Measurements from ENCODE around the gene MBNL2. TPM values are rescaled to one million over a fixed set of nuclear protein-coding genes. Genes with fewer than 3 reads are reported as not detected.

MBNL2 gene
- total RNA-seq, 4 donors from 2014 or later: 92.8 to 132 (median 101) TPM

- intact Hi-C loops (cut with DNase I): no loop called here
- H3K27ac ChIP-seq (replicated peaks in 1 of 4): peak overlapping the region; percentile 45 to 76 (median 65)
- H3K36me3 ChIP-seq: no peaks in the 10 kb centered on the region
- peaks cover 75 to 96% (median 81%) of the 10 kb centered on the region in 4 donors for H3K4me1 ChIP-seq
- 68% methylated on average over 2 of the region's 2 CpGs for WGBS
- H3K4me3 ChIP-seq: no peak overlapping the region
- H3K9me3 ChIP-seq: no peaks in the 10 kb centered on the region
- no peak for DNase-seq (ENCODE audit: extremely low spot score)
- no peak for TF ChIP-seq POLR2A (IDR thresholded peaks at IDR 0.05; ENCODE audit: low read depth)
- TF ChIP-seq POLR2AphosphoS5 (IDR thresholded peaks at IDR 0.05): no peak
- no peak for TF ChIP-seq EP300 (IDR thresholded peaks at IDR 0.05)
- TF ChIP-seq CTCF (IDR thresholded peaks at IDR 0.05): no peak
- H3K27me3 ChIP-seq: no peaks in the 10 kb centered on the region
These were observed 32.7 kb downstream of the MBNL2 start for GRCh38 chr13:97254816-97255215.

- H3K36me3 ChIP-seq: no peaks in the 10 kb centered on the region
- H3K4me3 ChIP-seq: no peak overlapping the region
- no peaks in the 10 kb centered on the region for H3K27me3 ChIP-seq
- no peak for DNase-seq (ENCODE audit: extremely low spot score)
- WGBS: 35% methylated on average over 3 of the region's 3 CpGs
- no peaks in the 10 kb centered on the region for H3K9me3 ChIP-seq
- H3K27ac ChIP-seq (replicated peaks in 1 of 4): peak overlapping the region; percentile 56 to 76 (median 65)
- intact Hi-C loops (cut with DNase I): no loop called here
- peaks cover 77 to 96% (median 81%) of the 10 kb centered on the region in 4 donors for H3K4me1 ChIP-seq
- TF ChIP-seq POLR2AphosphoS5 (IDR thresholded peaks at IDR 0.05) (no peak), POLR2A (IDR thresholded peaks at IDR 0.05; ENCODE audit: low read depth) (no peak), CTCF (IDR thresholded peaks at IDR 0.05) (no peak), EP300 (IDR thresholded peaks at IDR 0.05) (no peak)
These were observed 33.4 kb downstream of the MBNL2 start for GRCh38 chr13:97255515-97256021.

- intact Hi-C loops (cut with DNase I): no loop called here
- no peak overlapping the region for H3K4me3 ChIP-seq
- TF ChIP-seq CTCF (IDR thresholded peaks at IDR 0.05): no peak
- peak; percentile 44 for TF ChIP-seq EP300 (IDR thresholded peaks at IDR 0.05)
- peak in 1 of 2 donors; percentile 80 for TF ChIP-seq POLR2AphosphoS5 (IDR thresholded peaks at IDR 0.05)
- H3K9me3 ChIP-seq: no peaks in the 10 kb centered on the region
- H3K27ac ChIP-seq (replicated peaks in 1 of 4): peak overlapping the region; percentile 56 to 76 (median 65)
- 33% methylated on average over 5 of the region's 5 CpGs for WGBS
- peaks cover 77 to 96% (median 81%) of the 10 kb centered on the region in 4 donors for H3K4me1 ChIP-seq
- no peaks in the 10 kb centered on the region for H3K36me3 ChIP-seq
- no peak for DNase-seq (ENCODE audit: extremely low spot score)
- no peaks in the 10 kb centered on the region for H3K27me3 ChIP-seq
These were observed 34.2 kb downstream of the MBNL2 start for GRCh38 chr13:97256343-97256783.

GRCh38 chr13:97257228-97257755, 35.2 kb downstream of the MBNL2 start:
- no peak for DNase-seq (ENCODE audit: extremely low spot score)
- TF ChIP-seq POLR2AphosphoS5 (IDR thresholded peaks at IDR 0.05) (no peak), EP300 (IDR thresholded peaks at IDR 0.05) (no peak), POLR2A (IDR thresholded peaks at IDR 0.05; ENCODE audit: low read depth) (no peak), CTCF (IDR thresholded peaks at IDR 0.05) (no peak)
- Histone ChIP-seq H3K36me3 (no peaks in the 10 kb centered on the region), H3K27me3 (no peaks in the 10 kb centered on the region), H3K4me1 (peaks cover 84 to 100% (median 88%) of the 10 kb centered on the region in 4 donors), H3K27ac (replicated peaks in 1 of 4) (peak overlapping the region; percentile 56 to 76 (median 70)), H3K4me3 (no peak overlapping the region), H3K9me3 (no peaks in the 10 kb centered on the region)
- WGBS: 78% methylated on average over 6 of the region's 6 CpGs
- intact Hi-C loops (cut with DNase I): no loop called here
